Adrenal gland (tissue), 12 donors: ENCODE data around the gene SUFU. TPM values are rescaled to one million over a fixed set of nuclear protein-coding genes. Genes with fewer than 3 reads are reported as not detected.
A peak's percentile ranks its signal among the peaks of the same experiment; 100 is the strongest.

ENCODE experiments used
- DNase-seq, 7 donors: peaks; one replicate each; pipeline ENCODE4 v3.0.0-alpha.2; 2019 to 2020
- H3K27ac ChIP-seq, 5 donors: fragments of 200-600 bp; sonication (generic) in 4 of 5; 1 replicate in 3 of 5; 2 replicates in 2 of 5; pipeline versions ENCODE4 v1.5.1 to v1.8.0; 2016 to 2020; ENCODE audit warnings: mild to moderate bottlenecking in 1 of 5
- H3K27me3 ChIP-seq: fragments of 200-600 bp; 2 replicates; pipeline ENCODE4 v1.8.0; 2021
- H3K36me3 ChIP-seq, 2 donors: fragments of 200-600 bp; replicated peaks in 1 of 2; 1 replicate in 1 of 2; 2 replicates in 1 of 2; pipeline versions ENCODE4 v1.5.1 to v1.8.0; 2018 to 2022
- H3K4me1 ChIP-seq, 2 donors: fragments of 200-600 bp; replicated peaks in 1 of 2; 1 replicate in 1 of 2; 2 replicates in 1 of 2; pipeline versions ENCODE4 v1.5.1 to v1.8.0; 2018 to 2021
- H3K4me3 ChIP-seq, 4 donors: fragments of 200-600 bp; sonication (generic) in 3 of 4; one replicate each; pipeline ENCODE4 v1.5.1; 2016 to 2018
- H3K9me3 ChIP-seq, 3 donors: fragments of 200-600 bp; sonication (generic) in 1 of 3; replicated peaks in 1 of 3; 1 replicate in 2 of 3; 2 replicates in 1 of 3; pipeline versions ENCODE4 v1.5.1 to v1.8.0; 2016 to 2021
- POLR2A ChIP-seq, 2 donors: fragments of 450-650 bp; IDR thresholded peaks; one replicate each; pipeline ENCODE4 v1.6.1; 2017; ENCODE audit warnings: antibody characterized with exemption in 2 of 2, mild to moderate bottlenecking in 2 of 2, moderate library complexity in 1 of 2
- WGBS, 4 donors: extraction: QIAGEN DNeasy Blood & Tissue Kit in 2 of 4; methylation state at CpG; one replicate each; pipeline versions ENCODE4 v1.1.5 to v1.1.7; 2013 to 2017; 5-methylcytosine and 5-hydroxymethylcytosine counted together
- intact Hi-C, 2 donors: fragments of 100-400 bp; cut with DNase I; formaldehyde crosslinking; loops; one replicate each; pipeline versions ENCODE4 v1.14.1 to v1.15.0; 2022 to 2023
- polyA plus RNA-seq, 3 donors: library from polyadenylated mRNA; stranded (reverse); fragments of 200-250 nt in 2 of 3; fragments of 350-450 nt in 1 of 3; fragmentation: Illumina TruSeq in 1 of 3; extraction: RNeasy Lipid Tissue Mini Kit (QIAGEN cat#74804) in 1 of 3; gene quantifications; one replicate each; pipeline ENCODE4 v1.2.3, GENCODE V29; 2013 to 2014
- total RNA-seq, 9 donors: library from RNA; depleted of rRNA in 4 of 9; stranded (reverse); fragments of >200 nt in 4 of 9; fragments of 120-200 nt in 1 of 9; fragmentation: NEBNext Ultra II Directional in 1 of 9; extraction: Animal tissue kit (Norgen Biotek cat#: 25700) in 1 of 9; gene quantifications; one replicate each; pipeline versions ENCODE4 v1.1.0 to v1.2.4, GENCODE V29; 2013 to 2023
- TF ChIP-seq, protein P1 (sequence below), 6 experiments: fragments of 450-650 bp in 4 of 6; fragments of 200-600 bp in 2 of 6; sonication (generic) in 1 of 6; IDR thresholded peaks; 1 replicate in 5 of 6; 2 replicates in 1 of 6; pipeline versions ENCODE4 v1.5.1 to v1.8.0; 2016 to 2021; ENCODE audit warnings: antibody characterized with exemption in 6 of 6, mild to moderate bottlenecking in 2 of 6, moderate library complexity in 1 of 6
- donor health status: healthy with polysubstance abuse.
- donor health status: Bipolar disorder and iron deficiency.
- donor health status: DM: yes; HTN: yes; CAD: no.
- donor health status: DM: no; HTN: no; CAD: no.
- donor health status: DM: no; HTN: no; CAD: no.
- donor health status: DM: yes; HTN: yes; CAD: no.

The SUFU gene
- total and polyA plus RNA-seq, 12 donors, result 4.3 to 20.2 (median 11.1) TPM

DNA sequence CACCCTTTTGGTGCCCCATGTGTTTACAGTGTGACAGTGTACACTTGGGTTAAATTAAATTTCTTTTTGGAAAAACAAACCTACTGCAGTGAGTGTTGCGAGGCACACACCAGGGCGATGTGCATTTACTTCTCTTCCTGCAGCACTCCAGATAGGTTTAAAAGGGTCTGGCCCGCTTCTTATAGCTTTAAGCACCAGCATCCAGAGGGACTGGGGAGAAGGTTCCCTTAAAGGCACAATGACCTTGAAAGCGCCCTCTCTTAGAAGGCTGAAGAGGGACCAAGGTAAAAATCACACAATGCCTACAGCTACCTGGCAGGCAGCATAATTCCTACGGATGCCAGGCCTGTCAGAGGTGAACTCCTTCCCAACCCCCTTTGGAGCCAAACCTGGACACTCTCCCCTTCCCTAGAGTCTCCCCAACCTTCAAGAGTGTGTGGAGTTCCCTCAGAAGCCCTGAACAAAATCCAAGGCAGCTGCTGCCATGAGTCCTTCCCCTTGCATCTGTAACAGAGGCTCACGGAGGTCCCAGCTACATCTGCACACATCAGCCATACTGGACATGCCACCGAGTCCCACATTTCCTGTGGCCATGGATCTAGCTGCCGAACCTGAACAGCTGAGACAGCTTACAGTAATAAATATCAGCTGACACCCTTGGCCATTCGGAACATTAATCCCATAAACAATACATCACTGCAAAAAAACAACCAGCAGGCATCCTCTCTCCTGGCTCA, 173.7 kb downstream of the SUFU start:
- H3K9me3 ChIP-seq, result no peaks in the 10 kb centered on the region
- intact Hi-C loops, result no loop called here
- H3K4me1 ChIP-seq, result peaks cover 6 to 59% of the 10 kb centered on the region in 2 donors
- no peaks in the 10 kb centered on the region for H3K36me3 ChIP-seq
- no peak for DNase-seq
- H3K4me3 ChIP-seq, result no peak overlapping the region
- H3K27ac ChIP-seq, result peak overlapping the region in 2 of 5 donors; percentile 58 to 73
- no peak for TF ChIP-seq POLR2A (IDR thresholded peaks at IDR 0.05)
- TF ChIP-seq, protein P1, sequence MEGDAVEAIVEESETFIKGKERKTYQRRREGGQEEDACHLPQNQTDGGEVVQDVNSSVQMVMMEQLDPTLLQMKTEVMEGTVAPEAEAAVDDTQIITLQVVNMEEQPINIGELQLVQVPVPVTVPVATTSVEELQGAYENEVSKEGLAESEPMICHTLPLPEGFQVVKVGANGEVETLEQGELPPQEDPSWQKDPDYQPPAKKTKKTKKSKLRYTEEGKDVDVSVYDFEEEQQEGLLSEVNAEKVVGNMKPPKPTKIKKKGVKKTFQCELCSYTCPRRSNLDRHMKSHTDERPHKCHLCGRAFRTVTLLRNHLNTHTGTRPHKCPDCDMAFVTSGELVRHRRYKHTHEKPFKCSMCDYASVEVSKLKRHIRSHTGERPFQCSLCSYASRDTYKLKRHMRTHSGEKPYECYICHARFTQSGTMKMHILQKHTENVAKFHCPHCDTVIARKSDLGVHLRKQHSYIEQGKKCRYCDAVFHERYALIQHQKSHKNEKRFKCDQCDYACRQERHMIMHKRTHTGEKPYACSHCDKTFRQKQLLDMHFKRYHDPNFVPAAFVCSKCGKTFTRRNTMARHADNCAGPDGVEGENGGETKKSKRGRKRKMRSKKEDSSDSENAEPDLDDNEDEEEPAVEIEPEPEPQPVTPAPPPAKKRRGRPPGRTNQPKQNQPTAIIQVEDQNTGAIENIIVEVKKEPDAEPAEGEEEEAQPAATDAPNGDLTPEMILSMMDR (IDR thresholded peaks at IDR 0.05), result no peak
- H3K27me3 ChIP-seq, result no peaks in the 10 kb centered on the region
- WGBS, 4 donors, result 68 to 76% (median 68%) methylated on average over 8 to 9 of the region's 9 CpGs

DNA sequence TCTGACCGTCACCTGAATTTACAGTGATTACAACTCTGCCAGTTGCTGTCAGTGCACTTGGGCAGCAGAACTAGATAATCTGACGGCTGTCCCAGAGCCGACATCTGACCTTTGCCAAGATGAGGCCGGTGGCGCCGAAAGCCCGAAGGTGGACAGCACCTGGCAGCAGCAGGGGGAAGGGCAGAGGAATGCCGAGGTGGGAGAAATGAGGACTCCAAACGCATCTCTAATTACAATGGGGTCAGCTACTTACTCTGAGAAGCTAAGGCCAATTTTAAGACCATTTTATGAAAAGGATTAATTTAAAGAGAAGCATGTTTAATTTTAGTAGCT, 174.3 kb downstream of the SUFU start:
- DNase-seq, result no peak
- intact Hi-C loops, result no loop called here
- H3K4me1 ChIP-seq, result peaks cover 6 to 59% of the 10 kb centered on the region in 2 donors
- H3K4me3 ChIP-seq, result no peak overlapping the region
- no peaks in the 10 kb centered on the region for H3K9me3 ChIP-seq
- 73 to 83% (median 80%) methylated on average over 8 to 9 of the region's 9 CpGs for WGBS, 4 donors
- H3K27me3 ChIP-seq, result no peaks in the 10 kb centered on the region
- TF ChIP-seq POLR2A (IDR thresholded peaks at IDR 0.05), result no peak
- TF ChIP-seq, protein P1 (IDR thresholded peaks at IDR 0.05), result no peak
- no peaks in the 10 kb centered on the region for H3K36me3 ChIP-seq
- H3K27ac ChIP-seq, result peak overlapping the region in 2 of 5 donors; percentile 58 to 73

DNA sequence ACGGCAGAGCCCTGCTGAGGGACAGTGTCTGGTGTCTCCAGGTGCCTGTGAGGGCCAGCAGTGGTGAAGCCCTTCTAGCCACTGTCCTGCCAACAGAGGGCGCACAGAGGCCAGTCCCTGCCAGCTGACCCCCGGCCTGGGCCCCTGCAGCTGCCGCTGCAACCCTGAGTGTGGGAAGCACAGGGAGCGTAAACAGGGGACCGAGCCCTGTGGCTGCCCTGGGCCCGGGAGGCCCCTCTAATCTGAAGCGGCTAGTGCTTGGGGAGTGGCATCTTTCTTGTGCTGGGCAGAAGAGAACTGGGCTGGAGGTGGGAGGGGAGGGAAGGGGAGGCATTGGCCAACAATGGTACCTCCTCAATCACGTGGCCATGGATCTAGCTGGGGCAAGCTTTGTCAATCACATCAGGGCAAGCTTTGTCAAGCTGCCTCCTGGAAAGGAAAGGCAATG, 175.1 kb downstream of the SUFU start:
- no peaks in the 10 kb centered on the region for H3K27me3 ChIP-seq
- no peaks in the 10 kb centered on the region for H3K36me3 ChIP-seq
- peak overlapping the region in 2 of 5 donors; percentile 19 to 38 for H3K27ac ChIP-seq
- DNase-seq, result peak; percentile 54 to 87 (median 77)
- no peak for TF ChIP-seq POLR2A (IDR thresholded peaks at IDR 0.05)
- TF ChIP-seq, protein P1 (IDR thresholded peaks at IDR 0.05), result peak; percentile 48 to 74 (median 62)
- H3K9me3 ChIP-seq, result no peaks in the 10 kb centered on the region
- peaks cover 6 to 53% of the 10 kb centered on the region in 2 donors for H3K4me1 ChIP-seq
- 0 to 13% (median 7%) methylated on average over 1 to 9 of the region's 9 CpGs for WGBS, 4 donors
- H3K4me3 ChIP-seq, result no peak overlapping the region
- intact Hi-C loops, result no loop called here

DNA sequence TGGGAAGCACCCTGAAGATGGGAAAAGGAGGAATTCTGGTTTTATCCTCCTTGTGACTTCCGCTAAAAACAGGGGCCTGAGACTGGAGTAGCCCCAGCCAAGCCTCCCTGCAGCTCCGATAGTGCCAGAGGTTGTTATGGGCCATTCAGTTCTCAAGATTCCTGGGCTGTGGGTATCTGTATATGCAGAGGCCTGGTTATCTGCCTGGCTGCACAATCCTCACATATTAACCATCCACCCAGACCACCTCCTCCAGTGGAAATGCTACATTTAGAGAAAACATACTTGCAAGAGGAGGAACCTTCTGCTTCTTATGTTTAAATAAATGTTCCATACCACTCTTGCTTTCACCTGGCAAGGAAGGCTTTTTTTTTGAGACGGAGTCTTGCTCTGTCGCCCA, 175.8 kb downstream of the SUFU start:
- no peak overlapping the region for H3K4me3 ChIP-seq
- H3K9me3 ChIP-seq, result no peaks in the 10 kb centered on the region
- DNase-seq, result no peak
- TF ChIP-seq, protein P1 (IDR thresholded peaks at IDR 0.05), result no peak
- TF ChIP-seq POLR2A (IDR thresholded peaks at IDR 0.05), result no peak
- WGBS, 4 donors, result 93 to 96% (median 94%) methylated on average over 3 to 4 of the region's 4 CpGs
- H3K27ac ChIP-seq, result no peak overlapping the region
- intact Hi-C loops, result no loop called here
- no peaks in the 10 kb centered on the region for H3K27me3 ChIP-seq
- H3K36me3 ChIP-seq, result no peaks in the 10 kb centered on the region
- peaks cover 6 to 48% of the 10 kb centered on the region in 2 donors for H3K4me1 ChIP-seq
